GM19468 (cell line): ENCODE measurements around the gene RNF43.
"Not testable (repeated sequence)": the region's sequence is repeated elsewhere in the genome, so short reads cannot be mapped to it uniquely, and the experiment has no call there.

ENCODE experiments used
- ATAC-seq: cut with Tn5 transposase; IDR thresholded peaks from one replicate; pipeline ENCODE4 v1.9.1; 2021; ENCODE audit warnings: mild to moderate bottlenecking, moderate library complexity, moderate number of reproducible peaks; ENCODE audit not compliant: unreplicated experiment; ENCODE audit errors: extremely low read depth

Gene RNF43

DNA sequence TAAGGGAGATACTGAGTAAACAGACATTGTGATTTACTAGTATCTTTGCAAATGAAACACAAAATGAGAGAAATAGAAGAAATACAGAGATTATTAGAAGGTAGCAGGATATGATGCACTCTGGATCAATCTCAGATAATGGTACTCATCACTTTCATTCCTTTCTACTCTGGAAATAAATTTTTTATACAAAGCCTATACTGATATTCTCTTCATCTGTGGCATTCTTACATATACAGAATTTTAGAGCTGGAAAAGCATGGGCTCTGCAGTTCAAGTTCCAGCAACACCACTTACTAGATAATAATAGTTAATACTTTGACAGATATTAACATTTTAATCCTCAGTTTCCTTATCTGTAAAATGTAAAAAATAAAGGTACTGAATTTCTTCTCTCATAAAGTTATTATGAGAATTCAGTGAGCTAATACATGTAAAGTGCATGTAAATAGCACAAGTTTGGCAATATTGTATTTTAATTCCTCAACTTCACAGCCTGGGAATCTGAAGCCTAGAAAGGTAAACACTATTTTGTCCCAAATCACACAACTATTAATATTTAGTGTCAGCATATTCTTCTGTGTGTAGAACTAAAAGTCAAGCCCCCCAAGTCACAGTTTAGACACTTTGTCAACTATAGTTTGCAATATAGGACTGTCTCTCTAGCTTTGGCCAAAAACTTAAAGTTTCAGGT, 6.5 kb downstream of the RNF43 start:
- ATAC-seq = no peak

DNA sequence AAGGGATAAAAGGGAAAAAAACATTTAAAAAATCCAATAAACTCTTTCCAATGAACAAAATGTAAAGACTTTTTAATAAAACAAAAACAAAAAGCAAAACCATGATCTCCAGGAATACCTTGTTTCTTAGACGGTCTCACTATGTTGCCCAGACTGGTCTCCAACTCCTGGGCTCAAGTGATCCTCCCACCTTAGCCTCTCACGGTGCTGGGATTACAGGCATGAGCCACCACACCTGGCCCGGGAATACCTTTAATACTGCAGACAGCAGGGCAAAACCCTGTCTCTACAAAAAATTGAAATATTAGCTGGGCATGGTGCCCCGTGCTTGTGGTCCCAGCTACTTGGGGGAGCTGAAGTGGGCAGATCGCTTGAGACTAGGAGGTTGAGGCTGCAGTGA, 7.9 kb downstream of the RNF43 start:
- no peak for ATAC-seq

DNA sequence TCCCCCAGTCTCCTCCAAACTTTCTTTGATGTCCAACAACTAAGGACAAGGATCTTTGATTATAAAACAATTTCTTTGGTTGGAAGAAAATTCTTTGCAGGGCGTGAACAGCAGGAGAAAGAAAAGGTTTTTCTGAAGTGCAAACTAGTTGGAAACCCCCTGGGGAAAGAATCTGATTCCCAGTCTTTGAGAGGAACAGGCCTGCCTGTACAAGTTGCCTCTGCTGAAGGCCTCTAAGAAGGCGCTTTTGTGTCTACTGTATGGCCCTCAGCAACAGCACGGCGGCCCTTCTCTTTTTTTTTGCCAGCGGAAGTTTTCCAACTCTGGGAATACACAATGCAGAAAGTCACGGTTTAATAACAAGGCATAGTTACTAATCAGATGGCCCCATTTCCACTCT, 14.0 kb downstream of the RNF43 start:
- ATAC-seq = no peak

DNA sequence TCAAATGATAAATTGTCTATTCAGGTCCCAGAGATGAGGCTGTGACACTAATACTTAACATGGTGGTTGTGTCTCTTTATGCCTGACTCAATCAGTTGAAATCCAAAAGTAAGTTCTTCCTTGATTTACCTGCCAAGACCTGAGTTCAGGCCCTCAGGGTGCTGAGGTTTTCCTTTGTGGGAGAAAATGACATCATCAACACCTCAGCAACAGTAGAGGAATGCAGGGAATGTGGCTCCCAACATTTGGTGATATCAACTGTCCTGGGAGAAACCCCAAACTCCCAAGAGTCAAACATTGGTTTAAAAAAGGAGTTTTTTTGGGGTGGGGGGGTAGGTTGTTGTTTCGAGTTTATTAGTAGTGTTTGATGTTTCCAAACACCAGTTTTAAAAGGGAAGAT, 14.7 kb downstream of the RNF43 start:
- no peak for ATAC-seq

DNA sequence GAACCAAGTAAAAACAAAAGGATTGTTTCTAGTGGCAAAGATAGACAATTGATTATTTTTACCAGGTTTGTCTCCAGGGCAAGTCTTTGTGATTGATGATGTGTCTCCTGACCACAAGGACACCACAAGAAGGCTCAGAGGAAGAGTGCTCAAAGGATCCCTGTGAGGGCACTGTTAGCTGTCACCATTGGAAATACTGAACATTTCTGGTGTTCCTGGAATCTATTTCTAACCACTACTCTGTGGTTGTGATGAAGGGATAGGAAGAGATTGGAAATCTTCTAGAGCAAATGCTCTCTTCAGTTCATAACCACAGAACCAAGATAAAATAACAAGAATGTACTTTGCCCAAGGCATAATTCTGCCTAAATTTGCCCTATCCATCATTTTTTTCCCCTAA, 15.3 kb downstream of the RNF43 start:
- ATAC-seq = no peak

DNA sequence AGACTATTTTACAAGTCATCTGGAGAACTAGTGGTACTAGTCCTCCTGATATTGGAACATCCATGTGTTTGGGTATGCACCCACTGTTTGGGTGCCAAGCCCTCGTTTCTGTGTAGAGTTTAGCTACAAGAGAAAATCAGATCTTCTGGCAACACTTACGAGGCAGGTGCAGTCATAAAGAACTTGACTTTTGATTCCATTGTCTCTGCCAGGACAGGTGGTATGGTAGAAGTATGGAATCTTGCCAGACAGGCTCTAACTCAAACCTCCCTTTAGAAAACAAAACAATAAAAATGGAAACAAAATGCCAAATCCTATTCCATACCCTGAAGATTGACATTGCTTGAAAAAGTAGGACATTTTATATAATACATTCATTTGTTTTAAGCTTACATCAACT, 16.0 kb downstream of the RNF43 start:
- no peak for ATAC-seq

DNA sequence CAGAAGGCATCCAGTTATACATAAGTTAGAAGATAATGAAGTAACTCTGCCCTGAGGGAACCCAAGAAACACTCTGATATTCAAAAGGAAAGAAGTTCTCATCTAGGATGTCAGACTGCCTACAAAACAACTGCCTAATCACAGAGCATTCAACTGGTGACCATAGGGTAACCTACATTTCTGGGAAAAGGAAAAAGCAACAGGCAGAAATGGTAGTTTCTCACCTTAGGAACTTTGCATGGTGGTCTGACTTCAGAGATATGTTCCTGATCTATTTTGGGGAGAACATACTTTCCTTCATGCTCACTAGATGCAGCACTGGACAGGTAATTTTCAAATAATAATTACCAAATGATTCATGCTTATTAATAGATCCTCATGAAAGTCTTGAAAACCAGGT, 16.5 kb downstream of the RNF43 start:
- no peak for ATAC-seq

DNA sequence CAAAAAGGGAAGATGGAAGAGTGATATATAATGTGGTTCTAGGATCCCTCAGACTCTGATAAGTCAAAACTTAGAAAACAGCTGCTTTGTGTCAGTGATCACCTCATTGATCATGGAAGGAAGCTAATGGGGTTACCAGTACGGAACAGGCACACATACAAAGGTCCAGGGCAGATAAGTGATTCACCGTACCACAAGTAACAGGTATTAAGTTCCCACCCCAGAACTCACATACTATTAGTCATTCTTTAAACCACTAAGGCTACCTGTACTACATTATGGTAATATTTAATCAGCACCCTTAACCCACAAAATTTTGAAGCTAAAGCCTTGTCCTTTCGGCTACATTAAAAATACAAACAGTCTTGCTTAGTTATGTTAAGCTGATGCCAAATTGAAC, 17.4 kb downstream of the RNF43 start:
- no peak for ATAC-seq

DNA sequence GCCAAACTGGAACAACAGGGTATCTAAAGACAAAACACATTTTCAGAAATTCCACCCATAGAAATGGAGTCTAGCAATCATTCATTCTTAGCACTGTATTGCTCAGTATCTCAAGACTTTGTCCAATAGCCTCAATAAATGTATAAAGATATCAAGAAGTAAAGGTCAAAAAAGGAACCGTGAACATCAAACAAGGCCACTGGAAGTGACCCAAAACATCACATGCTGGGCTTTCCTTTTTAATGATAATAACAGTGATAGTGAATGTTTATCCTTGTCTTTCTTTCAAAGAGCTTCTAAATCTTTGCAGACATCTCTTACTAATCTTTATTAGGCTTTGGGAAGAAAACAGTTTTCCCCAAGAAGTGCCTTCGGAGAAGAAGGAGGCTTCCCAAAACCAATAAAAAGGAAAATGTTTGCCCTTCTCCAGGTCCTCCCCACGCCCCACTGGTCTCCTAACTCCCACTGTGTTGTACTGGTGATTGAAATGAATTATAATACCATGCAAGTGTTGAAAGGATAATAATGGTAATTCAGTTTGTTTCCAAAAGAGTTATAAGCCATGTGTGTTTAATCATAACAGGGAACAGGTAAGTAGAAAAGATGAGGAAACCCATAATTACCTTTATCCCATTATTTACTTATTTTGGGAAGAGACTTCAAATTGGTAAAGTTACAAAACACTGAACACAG, 18.6 kb downstream of the RNF43 start:
- no peak for ATAC-seq

DNA sequence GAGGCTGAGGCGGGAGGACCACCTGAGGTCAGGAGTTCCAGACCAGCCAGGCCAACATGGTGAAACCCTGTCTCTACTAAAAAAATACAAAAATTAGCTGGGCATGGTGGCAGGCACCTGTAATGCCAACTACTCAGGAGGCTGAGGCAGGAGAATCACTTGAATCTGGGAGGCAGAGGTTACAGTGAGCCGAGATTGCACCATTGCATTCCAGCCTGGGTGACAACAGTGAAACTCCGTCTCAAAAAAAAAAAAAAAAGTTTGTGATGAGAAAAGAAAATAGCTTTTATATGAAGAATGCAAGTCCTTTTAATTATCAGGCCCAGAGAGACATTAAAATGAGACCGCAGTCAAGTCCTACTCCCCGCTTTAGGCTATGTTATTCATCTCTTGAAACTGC, 19.9 kb downstream of the RNF43 start:
- not testable (repeated sequence) for ATAC-seq

DNA sequence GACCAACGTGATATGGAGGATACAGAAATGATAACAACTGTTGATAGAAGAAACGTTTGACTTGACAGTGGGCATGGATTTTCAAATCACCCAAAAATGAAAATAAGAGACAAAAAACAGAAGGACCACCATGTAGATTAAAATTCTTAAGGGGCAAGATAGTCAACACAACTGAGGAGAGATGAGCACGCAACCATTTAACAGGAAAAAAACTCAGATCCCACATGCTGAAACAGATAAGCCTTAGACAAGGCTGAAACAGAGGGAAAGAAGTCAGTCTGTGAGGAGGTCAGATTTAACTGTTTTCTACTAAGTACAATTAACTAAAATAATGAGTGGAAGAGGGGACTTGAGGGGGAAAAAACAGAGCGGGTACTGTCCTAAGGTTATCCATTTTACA, 21.2 kb downstream of the RNF43 start:
- ATAC-seq = no peak

DNA sequence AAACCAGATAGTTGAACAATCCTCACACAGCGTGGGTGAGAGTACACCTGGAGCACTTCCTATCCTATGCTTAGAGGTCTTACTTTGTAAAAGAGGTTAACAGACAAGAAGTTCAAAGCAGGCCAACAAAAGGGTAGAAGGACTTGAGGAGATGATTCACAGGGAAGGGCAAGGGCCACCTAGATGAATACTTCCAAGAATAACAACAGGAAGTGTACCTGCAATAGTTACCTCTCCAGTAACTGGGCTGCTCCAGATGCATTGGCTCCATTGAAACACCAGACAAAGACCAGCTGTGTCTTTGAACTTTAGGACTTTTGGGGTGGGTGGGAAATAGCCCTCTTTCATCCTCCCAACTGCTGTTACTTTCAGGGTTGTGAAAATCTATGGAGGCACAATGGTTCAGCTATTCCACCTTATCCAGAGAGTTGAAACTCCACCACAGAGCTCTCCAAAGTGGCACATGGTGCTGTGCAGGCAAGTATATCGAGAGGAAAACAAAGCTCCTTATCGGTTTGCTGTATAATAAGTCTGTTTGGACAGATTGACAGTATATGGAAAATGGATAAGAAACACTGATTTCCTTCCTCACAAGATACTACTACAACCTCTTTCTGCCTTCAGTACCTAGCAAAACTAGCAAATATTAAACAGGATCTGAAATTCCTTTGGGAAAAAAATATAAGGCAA, 22.7 kb downstream of the RNF43 start:
- no peak for ATAC-seq

DNA sequence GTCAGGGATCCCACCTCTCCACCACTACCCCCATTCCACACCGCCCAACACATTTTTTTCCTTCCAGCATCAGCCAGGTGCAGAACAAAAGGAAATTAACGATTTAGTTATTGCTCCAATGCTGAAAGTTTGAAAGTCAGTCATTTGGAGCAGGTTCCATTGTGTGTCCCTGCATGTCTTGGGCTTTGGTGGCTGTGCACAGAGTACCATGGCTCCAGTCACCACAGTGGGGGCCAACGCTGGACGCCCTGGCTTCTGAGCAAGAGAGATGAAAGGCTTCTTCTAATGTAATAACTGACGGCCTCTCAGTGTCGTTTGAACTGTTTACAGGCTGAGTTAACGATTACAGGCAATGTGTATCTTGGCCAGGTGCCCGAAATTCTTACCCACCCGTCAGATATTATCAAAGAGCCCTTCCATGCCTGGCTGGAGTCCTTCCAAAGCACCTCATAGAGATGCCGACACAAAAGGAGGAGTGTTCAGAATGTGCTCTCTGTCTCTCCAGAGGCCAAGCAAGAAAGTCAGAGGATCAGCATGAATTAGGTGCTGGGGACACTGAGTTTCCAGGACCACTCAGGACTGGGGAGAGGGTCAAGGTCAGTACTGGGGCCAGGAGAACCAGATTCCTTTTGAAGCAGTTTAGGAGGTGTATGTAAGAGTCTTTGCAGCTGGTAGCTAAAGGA, 25.9 kb downstream of the RNF43 start:
- ATAC-seq = no peak

DNA sequence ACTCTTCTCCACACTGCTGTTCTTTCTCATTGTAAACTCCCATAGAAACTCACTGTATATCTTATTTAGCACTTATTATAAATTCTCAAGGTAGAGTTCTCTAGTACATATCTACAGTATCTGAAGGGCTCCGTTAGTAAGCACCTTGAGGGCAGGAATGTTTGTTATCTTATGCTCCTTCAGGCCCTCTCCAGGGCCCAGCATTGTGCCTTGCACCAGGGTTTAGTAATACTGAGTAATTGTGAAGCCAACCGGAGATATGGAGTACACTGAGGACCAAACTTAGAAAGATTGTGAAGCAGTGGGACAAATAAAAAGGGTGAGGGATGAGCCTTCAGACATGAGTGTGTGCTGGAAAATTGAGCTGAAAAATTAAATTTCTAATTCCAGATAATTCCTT, 26.4 kb downstream of the RNF43 start:
- ATAC-seq = no peak

DNA sequence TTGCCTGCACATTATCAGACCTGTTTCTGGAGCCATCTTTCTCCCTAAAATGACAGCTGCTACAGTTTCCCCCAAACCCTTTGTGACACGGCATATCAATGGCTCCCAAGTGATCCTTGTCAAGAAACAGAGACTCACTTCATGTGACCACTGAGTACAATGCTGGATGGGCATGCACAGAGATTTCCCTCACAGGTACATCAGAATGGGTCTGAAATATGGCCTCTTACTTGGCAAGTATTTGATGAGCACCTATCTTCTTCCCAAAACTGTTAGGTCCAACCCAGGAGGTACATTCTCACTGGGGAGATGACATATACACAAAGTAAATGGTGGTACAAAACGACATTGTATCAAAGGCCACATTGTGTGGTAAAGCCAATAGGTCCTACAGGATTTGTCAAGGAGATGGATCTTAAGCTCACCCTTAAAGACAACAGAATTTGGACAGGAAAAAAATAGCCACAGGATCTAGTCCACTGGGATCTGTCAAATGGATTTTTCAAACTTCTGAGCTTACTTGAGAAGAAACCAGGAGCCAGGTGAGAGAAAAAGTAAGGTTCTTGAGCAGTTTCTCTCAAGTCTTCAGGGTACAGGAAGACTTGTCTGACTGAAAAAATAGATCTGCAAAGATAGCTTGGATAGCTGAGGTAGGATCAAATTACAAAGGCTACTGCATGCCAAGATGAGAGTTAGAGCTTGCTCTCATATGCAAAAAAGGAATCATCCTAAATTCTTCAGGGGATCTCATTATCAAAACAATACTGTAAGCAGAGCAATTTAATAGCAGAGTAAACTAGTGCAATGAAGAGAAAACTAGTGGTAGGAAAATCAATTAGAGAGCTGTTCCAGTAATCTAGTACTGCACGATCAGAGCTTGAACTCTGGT, 28.8 kb downstream of the RNF43 start:
- ATAC-seq = no peak

DNA sequence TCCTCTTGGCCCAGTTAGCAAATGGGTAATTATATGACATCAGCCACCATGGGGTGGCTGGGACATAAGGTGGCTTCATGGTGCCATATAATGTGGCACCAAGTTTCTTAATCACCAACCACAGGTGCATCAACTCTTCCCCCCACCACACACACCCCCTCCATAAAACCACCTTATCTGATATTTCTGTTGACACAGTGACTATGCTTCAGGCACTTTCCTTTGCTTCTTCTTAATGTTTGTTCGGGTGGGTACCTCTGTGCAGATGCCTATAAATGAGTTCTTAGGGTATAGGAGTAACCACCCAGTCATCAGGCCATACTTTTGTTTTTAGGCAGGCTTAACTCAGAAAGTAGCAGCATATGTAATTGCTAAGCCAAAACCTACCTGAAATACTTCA, 29.5 kb downstream of the RNF43 start:
- ATAC-seq = no peak

DNA sequence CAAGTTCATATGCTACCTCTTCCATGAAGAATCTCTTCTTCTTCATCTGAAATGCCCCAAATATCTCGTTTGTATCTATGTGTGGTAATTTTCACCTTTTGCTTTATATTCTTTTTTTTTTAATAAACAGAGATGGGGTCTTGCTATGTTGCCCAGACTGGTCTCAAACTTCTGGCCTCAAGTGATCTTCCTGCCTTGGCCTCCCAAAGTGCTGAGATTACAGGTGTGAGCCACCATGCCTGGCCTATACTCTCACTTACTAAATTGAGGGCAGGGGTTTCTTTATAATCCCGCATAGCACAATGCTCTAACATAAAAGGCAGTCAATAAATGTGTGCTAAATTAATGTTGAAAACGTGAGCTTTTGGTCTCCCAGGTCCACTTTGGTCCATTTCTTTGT, 30.6 kb downstream of the RNF43 start:
- ATAC-seq = no peak

DNA sequence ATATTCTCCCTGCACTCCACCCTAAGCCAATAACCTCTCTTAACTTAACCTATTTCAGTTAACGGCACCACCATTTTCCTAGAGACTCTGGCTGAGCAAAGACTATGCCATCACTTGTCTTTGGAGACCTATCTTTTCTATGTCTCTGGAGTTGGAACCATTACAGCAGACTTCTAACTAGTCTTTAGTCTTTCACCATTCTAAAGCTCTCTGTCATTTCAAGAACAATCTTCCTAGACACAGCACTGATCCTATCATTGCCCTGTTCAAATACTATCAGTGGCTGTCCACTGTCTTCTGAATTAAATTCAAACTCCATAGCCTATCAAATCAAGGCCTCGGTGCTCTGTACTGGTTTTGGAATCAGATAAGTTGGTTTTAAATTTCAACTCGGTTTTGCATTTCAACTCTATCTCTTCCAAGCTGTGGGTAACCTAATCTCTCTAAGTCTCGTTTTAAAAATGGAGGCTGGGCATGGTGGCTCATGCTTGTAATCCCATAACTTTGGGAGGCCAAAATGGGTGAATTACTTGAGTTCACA, 31.9 kb downstream of the RNF43 start:
- no peak for ATAC-seq

DNA sequence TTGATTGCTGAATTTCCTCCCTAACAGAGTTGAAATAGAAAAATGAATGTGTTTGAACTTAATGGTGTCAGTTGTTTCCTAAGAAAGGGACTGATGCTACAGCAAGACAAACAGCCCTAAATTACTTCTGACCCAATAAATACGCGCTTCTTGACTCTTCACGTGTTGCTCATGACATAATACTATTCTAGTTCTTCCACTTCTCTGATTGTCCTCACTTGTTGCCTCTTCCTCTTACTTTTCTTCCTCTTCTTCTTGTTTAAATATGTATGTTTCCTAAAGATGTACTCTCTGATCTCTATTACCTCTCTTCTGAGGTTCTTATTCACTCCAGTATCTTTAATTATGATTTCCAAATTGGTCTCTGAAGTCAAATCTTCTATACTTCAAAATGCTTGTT, 32.4 kb downstream of the RNF43 start:
- no peak for ATAC-seq
